Left ventricle myocardium inferior (tissue), 1 donor: Measurements from ENCODE around the gene KIF6. TPM values are rescaled to one million over a fixed set of nuclear protein-coding genes. Genes with fewer than 3 reads are reported as not detected.

Experiments used
- DNase-seq: peaks from one replicate; pipeline ENCODE4 v3.0.0-alpha.2; 2020
- H3K27ac ChIP-seq: fragments of 200-600 bp; replicated peaks from 2 replicates; pipeline ENCODE4 v1.8.0; 2021
- H3K27me3 ChIP-seq: fragments of 200-600 bp; 2 replicates; pipeline ENCODE4 v1.8.0; 2021; ENCODE audit warnings: low read depth
- H3K36me3 ChIP-seq: fragments of 200-600 bp; 2 replicates; pipeline ENCODE4 v1.8.0; 2021
- H3K4me1 ChIP-seq: fragments of 200-600 bp; 2 replicates; pipeline ENCODE4 v1.8.0; 2021
- H3K4me3 ChIP-seq: fragments of 200-600 bp; 2 replicates; pipeline ENCODE4 v1.8.0; 2021; ENCODE audit warnings: mild to moderate bottlenecking, moderate library complexity
- H3K9me3 ChIP-seq: fragments of 200-600 bp; replicated peaks from 2 replicates; pipeline ENCODE4 v1.8.0; 2021
- intact Hi-C: fragments of 100-400 bp; cut with micrococcal nuclease; formaldehyde crosslinking; loops from one replicate; pipeline ENCODE4 v1.11.0; 2022
- total RNA-seq: library from RNA; stranded (reverse); fragmentation: NEBNext Ultra II Directional; extraction: Animal tissue kit (Norgen Biotek cat#: 25700); gene quantifications from one replicate; pipeline ENCODE4 v1.2.1, GENCODE V29; 2021
- TF ChIP-seq, protein P1 (sequence below): fragments of 200-600 bp; IDR thresholded peaks from 2 replicates; pipeline ENCODE4 v1.8.0; 2021; ENCODE audit warnings: antibody characterized with exemption, mild to moderate bottlenecking, borderline replicate concordance
- donor health status: DM: no; HTN: yes; CAD: no; lungs with severe emphysema.

KIF6 gene
- total RNA-seq, 1 donor from 2014 or later = 0.69 TPM

- intact Hi-C loops = no loop called here
- TF ChIP-seq, protein P1, sequence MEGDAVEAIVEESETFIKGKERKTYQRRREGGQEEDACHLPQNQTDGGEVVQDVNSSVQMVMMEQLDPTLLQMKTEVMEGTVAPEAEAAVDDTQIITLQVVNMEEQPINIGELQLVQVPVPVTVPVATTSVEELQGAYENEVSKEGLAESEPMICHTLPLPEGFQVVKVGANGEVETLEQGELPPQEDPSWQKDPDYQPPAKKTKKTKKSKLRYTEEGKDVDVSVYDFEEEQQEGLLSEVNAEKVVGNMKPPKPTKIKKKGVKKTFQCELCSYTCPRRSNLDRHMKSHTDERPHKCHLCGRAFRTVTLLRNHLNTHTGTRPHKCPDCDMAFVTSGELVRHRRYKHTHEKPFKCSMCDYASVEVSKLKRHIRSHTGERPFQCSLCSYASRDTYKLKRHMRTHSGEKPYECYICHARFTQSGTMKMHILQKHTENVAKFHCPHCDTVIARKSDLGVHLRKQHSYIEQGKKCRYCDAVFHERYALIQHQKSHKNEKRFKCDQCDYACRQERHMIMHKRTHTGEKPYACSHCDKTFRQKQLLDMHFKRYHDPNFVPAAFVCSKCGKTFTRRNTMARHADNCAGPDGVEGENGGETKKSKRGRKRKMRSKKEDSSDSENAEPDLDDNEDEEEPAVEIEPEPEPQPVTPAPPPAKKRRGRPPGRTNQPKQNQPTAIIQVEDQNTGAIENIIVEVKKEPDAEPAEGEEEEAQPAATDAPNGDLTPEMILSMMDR = no peak
- Histone ChIP-seq H3K27ac (no peak overlapping the region), H3K9me3 (peaks cover 7% of the 10 kb centered on the region), H3K4me1 (no peaks in the 10 kb centered on the region), H3K27me3 (peaks cover 9% of the 10 kb centered on the region), H3K36me3 (no peaks in the 10 kb centered on the region), H3K4me3 (no peak overlapping the region)
- DNase-seq = no peak
Observed at GRCh38 chr6:39449022-39449421, 276.2 kb downstream of the KIF6 start.

GRCh38 chr6:39446909-39447308 is 278.3 kb downstream of the KIF6 start:
- Histone ChIP-seq H3K27ac (no peak overlapping the region), H3K4me1 (no peaks in the 10 kb centered on the region), H3K4me3 (no peak overlapping the region), H3K9me3 (no peaks in the 10 kb centered on the region), H3K27me3 (peaks cover 9% of the 10 kb centered on the region), H3K36me3 (no peaks in the 10 kb centered on the region)
- intact Hi-C loops = no loop called here
- no peak for DNase-seq
- TF ChIP-seq, protein P1 = no peak

DNA sequence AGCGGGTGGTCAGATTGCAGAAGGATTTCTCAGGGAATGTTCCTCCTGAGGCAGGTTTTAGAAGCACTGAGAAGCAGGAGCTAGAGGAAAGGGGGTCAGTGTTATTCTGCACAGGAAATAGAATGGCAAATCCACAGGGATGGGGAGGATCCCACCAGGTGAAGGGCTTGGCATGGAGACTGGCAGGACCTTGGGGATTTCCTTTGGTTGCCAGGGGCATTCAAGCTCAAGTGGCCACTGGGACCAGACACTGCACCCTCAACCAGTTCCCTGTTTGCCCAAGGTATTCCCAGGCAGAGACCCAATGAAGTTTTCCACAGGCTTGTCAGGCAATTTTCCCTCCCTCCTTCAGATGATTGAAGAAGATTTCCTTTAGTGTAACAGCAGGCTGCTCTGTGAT is 279.5 kb downstream of the KIF6 start:
- no peaks in the 10 kb centered on the region for H3K9me3 ChIP-seq
- TF ChIP-seq, protein P1 = no peak
- H3K27me3 ChIP-seq = peaks cover 9% of the 10 kb centered on the region
- DNase-seq = no peak
- no peak overlapping the region for H3K27ac ChIP-seq
- H3K4me3 ChIP-seq = no peak overlapping the region
- intact Hi-C loops = no loop called here
- no peaks in the 10 kb centered on the region for H3K4me1 ChIP-seq
- no peaks in the 10 kb centered on the region for H3K36me3 ChIP-seq

- Histone ChIP-seq H3K36me3 (no peaks in the 10 kb centered on the region), H3K4me1 (no peaks in the 10 kb centered on the region), H3K4me3 (no peak overlapping the region), H3K9me3 (no peaks in the 10 kb centered on the region), H3K27me3 (peaks cover 2% of the 10 kb centered on the region), H3K27ac (no peak overlapping the region)
- TF ChIP-seq, protein P1 = no peak
- no peak for DNase-seq
- intact Hi-C loops = no loop called here
Observed at GRCh38 chr6:39444479-39445019, 280.7 kb downstream of the KIF6 start.

- H3K4me3 ChIP-seq = no peak overlapping the region
- H3K27ac ChIP-seq = no peak overlapping the region
- DNase-seq = no peak
- H3K36me3 ChIP-seq = no peaks in the 10 kb centered on the region
- H3K9me3 ChIP-seq = peaks cover 2% of the 10 kb centered on the region
- intact Hi-C loops = no loop called here
- TF ChIP-seq, protein P1 = no peak
- H3K4me1 ChIP-seq = no peaks in the 10 kb centered on the region
- H3K27me3 ChIP-seq = no peaks in the 10 kb centered on the region
Observed at GRCh38 chr6:39441986-39442385, 283.2 kb downstream of the KIF6 start.
